Neural progenitor cell (in vitro differentiated cells): ENCODE results near the gene ZNF783. TPM values are rescaled to one million over a fixed set of nuclear protein-coding genes. Genes with fewer than 3 reads are reported as not detected.
A peak's percentile ranks its signal among the peaks of the same experiment; 100 is the strongest.
"Not testable (repeated sequence)": the region's sequence is repeated elsewhere in the genome, so short reads cannot be mapped to it uniquely, and the experiment has no call there.

Experiments
- DNase-seq: peaks from one replicate; pipeline ENCODE4 v3.0.0-alpha.2; 2016; ENCODE audit warnings: low spot score
- H2AFZ ChIP-seq: fragments of 200-600 bp; sonication (generic); replicated peaks from 2 replicates; pipeline ENCODE4 v1.6.1; 2016; ENCODE audit warnings: antibody characterized with exemption
- H3F3A ChIP-seq: fragments of 200-600 bp; sonication (generic); 2 replicates; pipeline ENCODE4 v1.6.1; 2016; ENCODE audit warnings: antibody characterized with exemption, low read depth
- H3K27ac ChIP-seq: fragments of 200-600 bp; sonication (generic); 2 replicates; pipeline ENCODE4 v1.5.1; 2016; ENCODE audit warnings: mild to moderate bottlenecking
- H3K27me3 ChIP-seq: fragments of 200-600 bp; sonication (generic); 2 replicates; pipeline ENCODE4 v1.6.1; 2016; ENCODE audit warnings: mild to moderate bottlenecking, moderate library complexity
- H3K36me3 ChIP-seq: fragments of 200-600 bp; sonication (generic); 2 replicates; pipeline ENCODE4 v1.5.1; 2016
- H3K4me1 ChIP-seq: fragments of 200-600 bp; sonication (generic); 2 replicates; pipeline ENCODE4 v1.6.1; 2016; ENCODE audit warnings: mixed run types
- H3K4me2 ChIP-seq: fragments of 200-600 bp; sonication (generic); 2 replicates; pipeline ENCODE4 v1.6.1; 2016
- H3K4me3 ChIP-seq: fragments of 200-600 bp; sonication (generic); 2 replicates; pipeline ENCODE4 v1.5.1; 2016
- H3K79me2 ChIP-seq: fragments of 200-600 bp; sonication (generic); 2 replicates; pipeline ENCODE4 v1.6.1; 2016; ENCODE audit warnings: low read depth
- H3K9ac ChIP-seq: fragments of 200-600 bp; sonication (generic); 2 replicates; pipeline ENCODE4 v1.6.1; 2016
- H3K9me3 ChIP-seq: fragments of 200-600 bp; sonication (generic); 2 replicates; pipeline ENCODE4 v1.5.1; 2016; ENCODE audit warnings: low read depth
- H4K20me1 ChIP-seq: fragments of 200-600 bp; sonication (generic); 2 replicates; pipeline ENCODE4 v1.6.1; 2016; ENCODE audit warnings: low read depth
- H3K27ac Mint-ChIP-seq: 3 replicates; pipeline ENCODE4 v1.8.0; 2021; ENCODE audit warnings: mixed read lengths
- H3K27me3 Mint-ChIP-seq: 2 replicates; pipeline ENCODE4 v1.8.0; 2022; ENCODE audit warnings: low read depth, mild to moderate bottlenecking, inconsistent platforms, moderate library complexity, mixed read lengths; ENCODE audit not compliant: insufficient read depth
- H3K36me3 Mint-ChIP-seq: 3 replicates; pipeline ENCODE4 v1.8.0; 2021; ENCODE audit warnings: mixed read lengths
- H3K4me1 Mint-ChIP-seq: 3 replicates; pipeline ENCODE4 v1.8.0; 2021; ENCODE audit warnings: mixed read lengths
- H3K4me3 Mint-ChIP-seq: 3 replicates; pipeline ENCODE4 v1.8.0; 2021; ENCODE audit warnings: mild to moderate bottlenecking, moderate library complexity, mixed read lengths
- H3K9me3 Mint-ChIP-seq: 3 replicates; pipeline ENCODE4 v1.8.0; 2020; ENCODE audit warnings: mixed read lengths
- CTCF ChIP-seq: fragments of 200-600 bp; sonication (generic); IDR thresholded peaks from 2 replicates; pipeline ENCODE4 v1.5.1; 2017; ENCODE audit warnings: antibody characterized with exemption, mild to moderate bottlenecking
- EZH2 ChIP-seq: fragments of 200-600 bp; sonication (generic); IDR thresholded peaks from 2 replicates; pipeline ENCODE4 v1.6.1; 2017; ENCODE audit warnings: antibody characterized with exemption, mild to moderate bottlenecking, moderate library complexity
- EZH2phosphoT487 ChIP-seq: fragments of 200-600 bp; sonication (generic); IDR thresholded peaks from 2 replicates; pipeline ENCODE4 v1.6.1; 2017; ENCODE audit warnings: antibody characterized with exemption
- total RNA-seq: library from RNA; depleted of rRNA; stranded (reverse); fragments of >200 nt; gene quantifications from 2 replicates; pipeline ENCODE4 v1.2.3, GENCODE V29; 2015; ENCODE audit warnings: low replicate concordance

The ZNF783 gene
- total RNA-seq, 1 donor from 2014 or later: 5.5 TPM

GRCh38 chr7:149261316-149261828 is 624 bp upstream of the ZNF783 start:
- no peaks in the 10 kb centered on the region for H3K4me1 ChIP-seq
- Mint-ChIP-seq H3K27ac (peak overlapping the region; percentile 46), H3K4me1 (peaks cover 10% of the 10 kb centered on the region), H3K36me3 (peaks cover 14% of the 10 kb centered on the region), H3K27me3 (no peaks in the 10 kb centered on the region), H3K4me3 (peak overlapping the region; percentile 85), H3K9me3 (no peaks in the 10 kb centered on the region)
- TF ChIP-seq EZH2 (no peak), EZH2phosphoT487 (no peak), CTCF (no peak)
- H3K79me2 ChIP-seq: no peaks in the 10 kb centered on the region
- H3K27ac ChIP-seq: no peak overlapping the region
- no peak overlapping the region for H3K9ac ChIP-seq
- H3K4me3 ChIP-seq: peak overlapping the region; percentile 56
- peaks cover 4% of the 10 kb centered on the region for H4K20me1 ChIP-seq
- H3K4me2 ChIP-seq: peak overlapping the region; percentile 86
- H2AFZ ChIP-seq: peak overlapping the region; percentile 92
- H3F3A ChIP-seq: peaks cover 13% of the 10 kb centered on the region
- peaks cover 21% of the 10 kb centered on the region for H3K27me3 ChIP-seq
- peak; percentile 22 for DNase-seq
- H3K36me3 ChIP-seq: no peaks in the 10 kb centered on the region
- H3K9me3 ChIP-seq: no peaks in the 10 kb centered on the region

GRCh38 chr7:149266451-149266850 is 4.5 kb downstream of the ZNF783 start:
- DNase-seq: no peak
- H3K27me3 Mint-ChIP-seq: no peaks in the 10 kb centered on the region
- TF ChIP-seq EZH2 (no peak), EZH2phosphoT487 (no peak), CTCF (no peak)
- no peak overlapping the region for H3K4me3 Mint-ChIP-seq
- Histone ChIP-seq H2AFZ (no peak overlapping the region), H3K4me3 (no peak overlapping the region), H3K36me3 (peaks cover 3% of the 10 kb centered on the region), H3K27ac (no peak overlapping the region), H3K9me3 (no peaks in the 10 kb centered on the region), H3K4me2 (no peak overlapping the region), H3K9ac (no peak overlapping the region), H3K4me1 (no peaks in the 10 kb centered on the region), H3K27me3 (peaks cover 13% of the 10 kb centered on the region), H3F3A (peaks cover 4% of the 10 kb centered on the region), H3K79me2 (no peaks in the 10 kb centered on the region), H4K20me1 (peaks cover 4% of the 10 kb centered on the region)
- no peak overlapping the region for H3K27ac Mint-ChIP-seq
- H3K36me3 Mint-ChIP-seq: peaks cover 35% of the 10 kb centered on the region
- no peaks in the 10 kb centered on the region for H3K9me3 Mint-ChIP-seq
- H3K4me1 Mint-ChIP-seq: peaks cover 10% of the 10 kb centered on the region

GRCh38 chr7:149267733-149268132 is 5.7 kb downstream of the ZNF783 start:
- Histone ChIP-seq H3K4me2 (no peak overlapping the region), H3F3A (no peaks in the 10 kb centered on the region), H3K27ac (no peak overlapping the region), H3K36me3 (peaks cover 3% of the 10 kb centered on the region), H2AFZ (no peak overlapping the region), H3K9ac (no peak overlapping the region), H3K4me1 (no peaks in the 10 kb centered on the region), H3K4me3 (no peak overlapping the region), H4K20me1 (peaks cover 4% of the 10 kb centered on the region), H3K27me3 (peaks cover 2% of the 10 kb centered on the region), H3K9me3 (no peaks in the 10 kb centered on the region), H3K79me2 (no peaks in the 10 kb centered on the region)
- TF ChIP-seq EZH2 (no peak), CTCF (no peak), EZH2phosphoT487 (no peak)
- DNase-seq: no peak
- H3K4me3 Mint-ChIP-seq: no peak overlapping the region
- no peaks in the 10 kb centered on the region for H3K27me3 Mint-ChIP-seq
- peaks cover 36% of the 10 kb centered on the region for H3K36me3 Mint-ChIP-seq
- H3K27ac Mint-ChIP-seq: no peak overlapping the region
- peaks cover 10% of the 10 kb centered on the region for H3K4me1 Mint-ChIP-seq
- no peaks in the 10 kb centered on the region for H3K9me3 Mint-ChIP-seq

GRCh38 chr7:149274424-149274823 is 12.4 kb downstream of the ZNF783 start:
- not testable (repeated sequence) for H3K27me3 Mint-ChIP-seq, H3K4me1 ChIP-seq, H3K79me2 ChIP-seq, H3F3A ChIP-seq, H3K27ac Mint-ChIP-seq, DNase-seq, H3K9ac ChIP-seq, H3K9me3 Mint-ChIP-seq, H3K4me3 ChIP-seq, H3K36me3 ChIP-seq, H3K4me3 Mint-ChIP-seq, H3K27me3 ChIP-seq, H3K27ac ChIP-seq, H4K20me1 ChIP-seq, H2AFZ ChIP-seq, H3K4me1 Mint-ChIP-seq, H3K9me3 ChIP-seq, H3K4me2 ChIP-seq
- peaks cover 39% of the 10 kb centered on the region for H3K36me3 Mint-ChIP-seq
